GM20000 (cell line): ENCODE results near the gene KCNAB1.
A peak's percentile ranks its signal among the peaks of the same experiment; 100 is the strongest.

ENCODE experiments used
- DNase-seq: peaks from one replicate; pipeline ENCODE4 v3.0.0; 2012; ENCODE audit warnings: low spot score
- CTCF ChIP-seq: IDR thresholded peaks from 2 replicates; pipeline ENCODE4 v1.5.1; 2012; ENCODE audit warnings: mild to moderate bottlenecking, control low read depth; ENCODE audit errors: extremely low read depth, missing control alignments

The KCNAB1 gene

GRCh38 chr3:156158656-156159295 lies 38.4 kb downstream of the KCNAB1 start:
- no peak for DNase-seq

GRCh38 chr3:156160647-156161046 lies 40.3 kb downstream of the KCNAB1 start:
- DNase-seq: peak; percentile 19
- no peak for TF ChIP-seq CTCF

More at GRCh38 chr3:156158656-156159295, 38.4 kb downstream of the KCNAB1 start:
- no peak for TF ChIP-seq CTCF

GRCh38 chr3:156161172-156161571 lies 40.8 kb downstream of the KCNAB1 start:
- no peak for DNase-seq
- TF ChIP-seq CTCF: no peak

GRCh38 chr3:156163848-156164247 lies 43.5 kb downstream of the KCNAB1 start:
- DNase-seq: no peak
- no peak for TF ChIP-seq CTCF

GRCh38 chr3:156166808-156167207 lies 46.4 kb downstream of the KCNAB1 start:
- no peak for DNase-seq
- TF ChIP-seq CTCF: no peak

GRCh38 chr3:156170571-156170970 lies 50.2 kb downstream of the KCNAB1 start:
- DNase-seq: no peak
- no peak for TF ChIP-seq CTCF

- no peak for DNase-seq
- no peak for TF ChIP-seq CTCF
Measured at GRCh38 chr3:156171281-156172267, 51.2 kb downstream of the KCNAB1 start.
